Chondrocyte (in vitro differentiated cells): Measurements from ENCODE around the gene RASL10A. TPM values are rescaled to one million over a fixed set of nuclear protein-coding genes. Genes with fewer than 3 reads are reported as not detected.
A peak's percentile ranks its signal among the peaks of the same experiment; 100 is the strongest.

ENCODE experiments used
- DNase-seq: peaks from one replicate; pipeline ENCODE4 v3.0.0; 2021; ENCODE audit warnings: mixed read lengths, low spot score
- H3K27ac Mint-ChIP-seq: one replicate; pipeline ENCODE4 v1.8.0; 2021; ENCODE audit warnings: mild to moderate bottlenecking, moderate library complexity, mixed read lengths; ENCODE audit not compliant: unreplicated experiment
- H3K27me3 Mint-ChIP-seq: 2 replicates; pipeline ENCODE4 v1.8.0; 2021; ENCODE audit warnings: low read depth, mixed read lengths
- H3K36me3 Mint-ChIP-seq: 2 replicates; pipeline ENCODE4 v1.8.0; 2021; ENCODE audit warnings: low read depth, mixed read lengths
- H3K4me1 Mint-ChIP-seq: 2 replicates; pipeline ENCODE4 v1.8.0; 2021; ENCODE audit warnings: low read depth, mild to moderate bottlenecking, mixed read lengths
- H3K4me3 Mint-ChIP-seq: one replicate; pipeline ENCODE4 v1.8.0; 2021; ENCODE audit warnings: mild to moderate bottlenecking, moderate library complexity, mixed read lengths; ENCODE audit not compliant: unreplicated experiment
- H3K9me3 Mint-ChIP-seq: 2 replicates; pipeline ENCODE4 v1.8.0; 2021; ENCODE audit warnings: low read depth, mixed read lengths
- total RNA-seq: library from RNA; stranded (reverse); gene quantifications from 3 replicates; pipeline ENCODE4 v1.2.1, GENCODE V29; 2021
- TF ChIP-seq, protein P1 (sequence below): fragments of 200-600 bp; sonication (generic); IDR thresholded peaks from 2 replicates; pipeline ENCODE4 v1.5.0; 2021; ENCODE audit warnings: antibody characterized with exemption, mild to moderate bottlenecking, moderate library complexity

RASL10A gene
- total RNA-seq, 1 donor from 2014 or later, result 0.27 TPM

DNA sequence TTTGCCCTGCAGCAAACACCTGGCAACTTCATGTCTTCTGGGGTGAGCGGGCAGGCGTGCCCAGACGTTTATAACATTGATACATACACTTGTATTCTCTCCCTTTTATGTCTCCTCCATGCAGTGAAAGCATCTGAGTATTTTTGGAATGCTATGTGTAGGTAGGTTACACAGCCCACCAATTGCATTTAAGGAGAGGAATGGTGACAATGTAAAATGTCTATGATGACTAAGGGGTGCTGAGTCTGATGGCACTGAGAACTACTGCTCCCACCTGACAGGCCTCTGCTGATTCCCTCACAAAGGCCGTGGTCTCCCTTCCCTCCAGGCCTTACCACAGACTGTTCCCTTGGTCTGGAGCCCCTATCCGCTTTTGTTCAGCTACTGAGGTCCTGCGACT lies 22.9 kb upstream of the RASL10A start:
- peaks cover 18% of the 10 kb centered on the region for H3K4me1 Mint-ChIP-seq
- no peaks in the 10 kb centered on the region for H3K9me3 Mint-ChIP-seq
- H3K4me3 Mint-ChIP-seq, result no peak overlapping the region
- no peak for DNase-seq
- no peaks in the 10 kb centered on the region for H3K27me3 Mint-ChIP-seq
- H3K27ac Mint-ChIP-seq, result no peak overlapping the region
- TF ChIP-seq, protein P1, sequence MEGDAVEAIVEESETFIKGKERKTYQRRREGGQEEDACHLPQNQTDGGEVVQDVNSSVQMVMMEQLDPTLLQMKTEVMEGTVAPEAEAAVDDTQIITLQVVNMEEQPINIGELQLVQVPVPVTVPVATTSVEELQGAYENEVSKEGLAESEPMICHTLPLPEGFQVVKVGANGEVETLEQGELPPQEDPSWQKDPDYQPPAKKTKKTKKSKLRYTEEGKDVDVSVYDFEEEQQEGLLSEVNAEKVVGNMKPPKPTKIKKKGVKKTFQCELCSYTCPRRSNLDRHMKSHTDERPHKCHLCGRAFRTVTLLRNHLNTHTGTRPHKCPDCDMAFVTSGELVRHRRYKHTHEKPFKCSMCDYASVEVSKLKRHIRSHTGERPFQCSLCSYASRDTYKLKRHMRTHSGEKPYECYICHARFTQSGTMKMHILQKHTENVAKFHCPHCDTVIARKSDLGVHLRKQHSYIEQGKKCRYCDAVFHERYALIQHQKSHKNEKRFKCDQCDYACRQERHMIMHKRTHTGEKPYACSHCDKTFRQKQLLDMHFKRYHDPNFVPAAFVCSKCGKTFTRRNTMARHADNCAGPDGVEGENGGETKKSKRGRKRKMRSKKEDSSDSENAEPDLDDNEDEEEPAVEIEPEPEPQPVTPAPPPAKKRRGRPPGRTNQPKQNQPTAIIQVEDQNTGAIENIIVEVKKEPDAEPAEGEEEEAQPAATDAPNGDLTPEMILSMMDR, result no peak
- H3K36me3 Mint-ChIP-seq, result peaks cover 49% of the 10 kb centered on the region

DNA sequence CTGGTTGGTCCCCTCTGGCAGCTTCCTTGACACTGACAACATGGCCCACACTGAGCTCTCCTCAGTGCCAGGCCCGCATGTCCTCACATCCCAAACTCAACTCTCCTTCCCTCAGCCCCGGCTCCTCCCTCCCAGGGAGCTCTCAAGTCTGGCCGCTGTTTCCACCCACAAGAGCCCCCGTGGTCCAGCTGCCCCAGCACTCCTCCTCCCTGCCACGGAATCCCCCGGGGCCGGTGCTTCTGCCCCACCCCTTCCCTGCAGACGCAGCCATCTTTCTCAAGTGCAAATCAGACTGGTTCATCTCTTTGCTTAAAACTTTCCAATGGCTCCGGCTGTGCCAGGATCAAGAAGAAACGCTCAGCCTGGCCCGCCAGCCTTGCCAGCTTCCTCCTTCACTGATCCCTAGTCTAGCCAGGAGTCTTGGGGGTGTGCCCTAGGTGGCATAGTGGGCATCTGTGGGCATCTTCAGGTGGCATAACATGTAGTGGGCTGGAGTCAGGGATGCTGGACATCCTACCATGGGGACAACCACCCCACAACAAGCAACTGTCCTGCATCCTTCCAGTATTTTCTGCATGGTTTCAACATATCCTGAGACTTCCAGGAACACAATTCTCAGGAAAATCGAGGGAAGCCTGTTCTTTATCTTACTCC lies 22.3 kb upstream of the RASL10A start:
- no peaks in the 10 kb centered on the region for H3K27me3 Mint-ChIP-seq
- H3K27ac Mint-ChIP-seq, result no peak overlapping the region
- TF ChIP-seq, protein P1, result no peak
- H3K9me3 Mint-ChIP-seq, result no peaks in the 10 kb centered on the region
- peaks cover 47% of the 10 kb centered on the region for H3K36me3 Mint-ChIP-seq
- no peak for DNase-seq
- peaks cover 12% of the 10 kb centered on the region for H3K4me1 Mint-ChIP-seq
- no peak overlapping the region for H3K4me3 Mint-ChIP-seq

DNA sequence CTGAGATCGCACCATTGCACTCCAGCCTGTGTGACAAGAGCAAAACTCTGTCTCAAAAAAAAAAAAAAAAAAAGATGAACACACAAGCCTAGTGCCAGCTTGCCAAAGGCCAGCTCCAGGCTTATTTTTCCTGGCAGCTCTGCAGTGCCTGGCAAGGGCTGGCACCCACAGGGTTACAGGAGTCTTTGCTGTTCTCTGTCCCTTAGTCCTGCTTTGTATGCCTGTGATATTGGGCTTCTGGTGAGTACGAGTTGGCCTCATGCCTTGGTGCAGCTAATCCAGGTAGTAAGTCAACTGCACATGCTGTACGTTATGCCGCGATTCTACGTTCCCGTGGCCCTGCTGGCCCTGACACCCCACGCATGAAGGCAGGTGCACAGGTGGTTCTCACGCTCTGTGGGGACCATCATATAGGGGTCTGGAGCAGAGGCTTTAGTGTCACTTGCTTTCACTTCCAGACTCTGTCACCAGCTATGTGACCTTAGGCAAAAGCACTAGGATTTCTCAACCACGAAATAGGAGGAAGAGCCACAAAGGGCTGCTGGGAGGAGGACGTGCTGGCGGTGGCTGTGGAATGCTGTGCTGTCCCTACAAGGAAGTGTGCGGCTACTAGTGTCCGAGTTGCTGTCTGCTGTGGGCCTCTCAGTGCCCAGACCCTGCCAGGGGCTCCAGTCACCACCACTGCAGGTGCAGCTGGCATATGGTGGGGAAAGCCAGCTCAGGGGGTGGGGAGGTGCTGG lies 21.4 kb upstream of the RASL10A start:
- Mint-ChIP-seq H3K4me1 (peaks cover 12% of the 10 kb centered on the region), H3K27me3 (no peaks in the 10 kb centered on the region), H3K36me3 (peaks cover 44% of the 10 kb centered on the region), H3K9me3 (no peaks in the 10 kb centered on the region), H3K4me3 (no peak overlapping the region), H3K27ac (no peak overlapping the region)
- TF ChIP-seq, protein P1, result no peak
- no peak for DNase-seq

DNA sequence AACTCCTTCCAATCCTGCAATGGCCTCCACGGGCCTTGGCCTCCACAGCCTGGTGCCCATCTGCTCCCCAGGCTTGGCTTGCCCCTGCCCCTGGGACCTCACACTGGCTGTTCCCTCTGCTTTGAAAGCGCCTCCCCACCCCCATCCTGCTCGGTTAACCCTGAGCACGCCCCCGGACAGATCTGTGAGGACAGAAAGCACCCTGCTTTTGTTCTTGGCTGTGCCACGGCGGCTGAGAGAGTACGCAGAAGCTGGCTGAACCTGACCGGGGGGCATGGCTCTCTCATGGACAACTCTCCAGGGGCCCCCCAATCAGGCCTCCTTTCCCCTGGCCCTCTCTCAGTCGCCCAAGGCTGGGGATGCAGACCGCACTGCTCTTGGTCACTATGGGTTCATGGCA lies 20.2 kb upstream of the RASL10A start:
- H3K36me3 Mint-ChIP-seq, result peaks cover 40% of the 10 kb centered on the region
- no peak for DNase-seq
- no peak overlapping the region for H3K4me3 Mint-ChIP-seq
- no peaks in the 10 kb centered on the region for H3K9me3 Mint-ChIP-seq
- H3K4me1 Mint-ChIP-seq, result peaks cover 15% of the 10 kb centered on the region
- TF ChIP-seq, protein P1, result no peak
- H3K27me3 Mint-ChIP-seq, result no peaks in the 10 kb centered on the region
- H3K27ac Mint-ChIP-seq, result no peak overlapping the region

DNA sequence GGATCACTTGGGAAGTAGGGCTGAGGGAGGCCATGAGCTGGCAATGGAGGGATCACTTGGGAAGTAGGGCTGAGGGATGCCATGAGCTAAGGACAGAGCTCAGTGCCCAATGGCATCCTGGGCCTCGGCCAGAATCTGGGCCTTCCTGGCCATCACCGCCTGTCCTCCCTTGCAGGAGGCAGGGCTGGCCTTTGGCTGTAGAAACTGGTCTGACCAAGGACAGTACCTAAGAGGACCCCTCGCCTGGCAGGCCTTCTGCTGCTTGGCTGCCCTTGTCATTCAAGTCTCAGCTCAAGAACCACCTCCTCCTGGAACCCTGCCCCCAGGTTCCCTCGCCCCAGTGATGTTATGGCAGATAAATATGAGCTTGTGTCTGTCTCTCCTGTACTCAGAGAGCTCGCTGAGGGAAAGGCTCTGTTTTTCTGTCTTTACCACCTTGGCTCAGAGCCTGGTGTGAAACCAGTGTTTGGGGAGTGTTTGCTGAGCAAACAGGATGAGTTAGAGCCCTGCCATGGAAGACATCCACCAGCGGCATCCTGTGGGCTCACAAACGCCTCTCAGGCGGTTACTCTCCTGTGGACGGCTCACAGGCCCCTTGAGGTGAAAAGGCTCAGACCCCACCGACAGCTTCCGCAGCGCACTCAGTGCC lies 19.3 kb upstream of the RASL10A start:
- TF ChIP-seq, protein P1, result no peak
- DNase-seq, result no peak
- peaks cover 40% of the 10 kb centered on the region for H3K36me3 Mint-ChIP-seq
- H3K4me3 Mint-ChIP-seq, result no peak overlapping the region
- no peaks in the 10 kb centered on the region for H3K27me3 Mint-ChIP-seq
- no peaks in the 10 kb centered on the region for H3K9me3 Mint-ChIP-seq
- peaks cover 15% of the 10 kb centered on the region for H3K4me1 Mint-ChIP-seq
- peak overlapping the region; percentile 51 for H3K27ac Mint-ChIP-seq
